ENCODE data around the gene CCND2.
"Not testable (repeated sequence)": the region's sequence is repeated elsewhere in the genome, so short reads cannot be mapped to it uniquely, and the experiment has no call there.

CCND2 gene

DNA sequence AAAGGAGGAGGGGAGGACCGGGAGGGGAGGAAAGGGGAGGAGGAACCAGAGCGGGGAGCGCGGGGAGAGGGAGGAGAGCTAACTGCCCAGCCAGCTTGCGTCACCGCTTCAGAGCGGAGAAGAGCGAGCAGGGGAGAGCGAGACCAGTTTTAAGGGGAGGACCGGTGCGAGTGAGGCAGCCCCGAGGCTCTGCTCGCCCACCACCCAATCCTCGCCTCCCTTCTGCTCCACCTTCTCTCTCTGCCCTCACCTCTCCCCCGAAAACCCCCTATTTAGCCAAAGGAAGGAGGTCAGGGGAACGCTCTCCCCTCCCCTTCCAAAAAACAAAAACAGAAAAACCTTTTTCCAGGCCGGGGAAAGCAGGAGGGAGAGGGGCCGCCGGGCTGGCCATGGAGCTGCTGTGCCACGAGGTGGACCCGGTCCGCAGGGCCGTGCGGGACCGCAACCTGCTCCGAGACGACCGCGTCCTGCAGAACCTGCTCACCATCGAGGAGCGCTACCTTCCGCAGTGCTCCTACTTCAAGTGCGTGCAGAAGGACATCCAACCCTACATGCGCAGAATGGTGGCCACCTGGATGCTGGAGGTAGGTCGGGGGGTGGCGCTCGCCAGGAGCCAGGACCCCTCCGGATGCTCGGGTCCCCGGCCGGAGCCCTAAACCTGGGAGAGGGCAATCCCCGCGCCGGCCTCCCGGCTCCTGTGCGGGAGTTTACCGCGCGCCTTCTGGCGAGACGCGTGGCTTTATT lies at the start of gene CCND2:
Gene CCND2, plus strand, starts transcription at position 111 of the 744 bp plus-strand sequence. Its CDS starts 279 bp downstream, at position 390.
- DNase-seq (ENCODE audit: low read depth in 2 of 2) = peak; percentile 68 to 78

- DNase-seq (ENCODE audit: low read depth in 2 of 2) = no peak
These were observed 49.2 kb upstream of the CCND2 start for GRCh38 chr12:4224206-4224889.

- no peak for DNase-seq (ENCODE audit: low read depth in 2 of 2)
These were observed 48.0 kb upstream of the CCND2 start for GRCh38 chr12:4225571-4225970.

- DNase-seq (ENCODE audit: low read depth in 2 of 2) = no peak
These were observed 46.5 kb upstream of the CCND2 start for GRCh38 chr12:4227046-4227445.

DNA sequence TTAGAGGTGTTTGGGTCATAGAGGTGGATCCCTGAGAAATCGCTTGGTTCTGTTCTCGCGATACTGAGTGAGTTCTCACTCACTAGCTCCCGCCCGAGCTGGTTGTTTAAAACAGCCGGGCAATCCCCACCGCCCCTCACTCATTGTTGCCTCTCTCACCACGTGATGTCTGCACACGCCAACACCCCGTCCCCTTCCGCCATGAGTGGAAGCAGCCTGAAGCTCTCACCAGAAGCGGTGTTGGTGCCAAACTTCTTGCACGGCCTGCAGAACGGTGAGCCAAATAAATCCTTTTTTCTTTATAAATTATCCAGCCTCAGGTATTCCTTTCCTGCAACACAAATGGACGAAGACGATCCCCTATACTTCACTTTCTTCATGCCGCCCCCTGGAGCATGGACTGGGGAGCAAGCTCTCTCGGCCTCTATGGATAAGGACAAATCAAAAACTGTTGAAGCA lies 45.4 kb upstream of the CCND2 start:
- no peak for DNase-seq (ENCODE audit: low read depth in 2 of 2)

GRCh38 chr12:4230526-4230925 lies 43.0 kb upstream of the CCND2 start:
- no peak for DNase-seq (ENCODE audit: low read depth in 2 of 2)

DNA sequence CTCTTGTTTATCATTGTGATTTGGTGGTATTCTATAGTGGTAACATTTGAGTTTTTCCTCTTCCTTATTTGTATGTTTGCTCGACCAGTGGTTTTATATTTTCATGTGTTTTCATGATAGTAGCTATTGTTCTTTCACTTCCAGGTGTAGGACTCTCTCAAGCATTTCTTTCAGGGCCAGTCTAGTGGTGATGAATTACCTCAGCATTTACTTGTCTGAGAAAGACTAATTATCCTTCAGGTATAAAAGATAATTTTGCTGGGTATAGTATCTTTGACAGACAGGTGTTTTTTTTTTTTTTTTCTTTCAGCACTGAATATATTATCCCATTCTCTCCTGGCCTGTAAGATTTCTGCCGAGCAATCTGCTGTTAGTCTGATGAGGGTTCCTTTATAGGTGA lies 35.0 kb upstream of the CCND2 start:
- no peak for DNase-seq (ENCODE audit: low read depth in 2 of 2)

DNA sequence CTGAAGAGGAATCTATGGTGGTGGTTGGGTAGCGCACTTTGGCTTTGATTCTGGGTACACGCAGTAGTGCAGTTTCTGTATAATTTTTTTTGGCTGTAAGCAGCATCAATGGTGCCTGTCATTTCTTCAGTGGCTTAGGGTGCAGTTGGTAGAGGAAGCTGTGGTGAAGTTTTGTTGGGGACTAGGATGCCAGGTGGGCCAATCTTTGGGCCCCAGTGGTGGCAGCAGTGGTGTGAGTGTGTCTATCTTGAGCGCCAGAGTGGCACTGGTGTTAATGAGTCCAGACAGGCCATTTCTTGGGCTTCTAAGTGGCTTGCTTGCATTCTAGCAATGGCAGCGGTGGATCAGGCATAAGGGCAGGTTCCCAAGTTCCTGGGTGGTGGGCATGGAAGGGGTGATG lies 33.8 kb upstream of the CCND2 start:
- DNase-seq (ENCODE audit: low read depth in 2 of 2) = no peak

- no peak for DNase-seq (ENCODE audit: low read depth in 2 of 2)
These were observed 33.3 kb upstream of the CCND2 start for GRCh38 chr12:4240161-4240783.

GRCh38 chr12:4240981-4241380 lies 32.6 kb upstream of the CCND2 start:
- DNase-seq (ENCODE audit: low read depth in 2 of 2) = no peak

- DNase-seq (ENCODE audit: low read depth in 2 of 2) = no peak
These were observed 32.0 kb upstream of the CCND2 start for GRCh38 chr12:4241592-4241991.

DNA sequence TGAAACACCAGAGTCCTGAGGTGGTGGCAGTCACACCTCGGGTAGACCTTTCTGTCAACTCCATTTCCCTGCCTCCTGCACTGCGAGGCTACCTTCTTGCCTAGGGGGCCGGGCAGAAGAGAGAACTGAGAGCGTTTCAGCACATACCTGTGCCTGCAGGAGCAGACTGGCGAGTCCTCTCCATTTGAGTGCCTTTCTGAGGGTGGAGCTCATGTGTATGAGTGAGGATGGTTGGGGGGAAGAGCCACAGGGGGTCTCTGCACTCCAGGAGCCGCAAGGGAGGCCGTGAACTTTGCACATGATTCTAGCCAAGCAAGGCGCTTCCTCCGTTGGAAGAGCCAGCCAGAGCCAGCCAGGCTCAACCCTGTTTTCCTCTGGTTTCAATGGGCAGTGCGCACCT lies 31.0 kb upstream of the CCND2 start:
- no peak for DNase-seq (ENCODE audit: low read depth in 2 of 2)

- DNase-seq (ENCODE audit: low read depth in 2 of 2) = no peak
These were observed 30.5 kb upstream of the CCND2 start for GRCh38 chr12:4243091-4243490.

GRCh38 chr12:4243491-4244100 lies 30.0 kb upstream of the CCND2 start:
- not testable (repeated sequence) for DNase-seq (ENCODE audit: low read depth in 2 of 2)

- DNase-seq (ENCODE audit: low read depth in 2 of 2) = no peak
These were observed 28.7 kb upstream of the CCND2 start for GRCh38 chr12:4244868-4245267.

DNA sequence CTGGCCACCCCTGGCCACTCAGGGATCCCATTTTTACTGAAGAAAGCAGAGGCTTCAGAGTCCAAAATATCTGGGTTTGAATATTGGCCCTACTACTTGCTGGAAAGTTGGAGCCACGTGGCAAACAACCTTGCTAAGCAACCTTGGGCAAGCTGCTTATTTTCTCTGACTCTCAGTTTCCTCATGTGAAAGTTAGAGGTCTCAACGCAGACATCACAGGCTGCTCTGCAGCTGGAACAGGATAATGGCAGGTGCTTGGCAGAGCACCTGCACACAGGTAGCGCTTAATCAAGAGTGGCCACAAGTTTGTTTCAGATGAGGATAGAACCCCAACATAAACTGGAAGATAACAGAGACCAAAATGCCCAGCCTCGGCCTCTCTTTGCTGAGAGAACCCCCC lies 28.1 kb upstream of the CCND2 start:
- no peak for DNase-seq (ENCODE audit: low read depth in 2 of 2)

DNA sequence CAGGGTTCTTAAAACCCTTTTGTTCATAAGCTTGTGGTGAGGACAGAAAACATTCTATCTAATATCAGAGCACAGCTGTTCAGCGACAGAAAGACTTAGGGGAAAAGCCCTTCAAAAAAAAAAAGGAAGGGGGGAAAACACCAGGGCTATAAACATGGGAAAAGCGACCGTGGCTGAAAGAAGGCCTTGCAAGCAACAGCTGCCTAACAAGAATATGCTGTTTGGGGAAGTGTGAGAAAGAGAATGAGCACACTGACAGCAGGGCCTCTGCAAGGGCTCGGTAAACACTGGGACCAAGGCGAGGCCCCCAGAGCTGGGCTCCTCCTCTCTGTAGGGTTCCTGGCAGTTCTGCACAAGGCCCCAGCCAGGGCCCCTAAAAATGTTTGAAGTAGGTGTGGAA lies 27.4 kb upstream of the CCND2 start:
- no peak for DNase-seq (ENCODE audit: low read depth in 2 of 2)

DNA sequence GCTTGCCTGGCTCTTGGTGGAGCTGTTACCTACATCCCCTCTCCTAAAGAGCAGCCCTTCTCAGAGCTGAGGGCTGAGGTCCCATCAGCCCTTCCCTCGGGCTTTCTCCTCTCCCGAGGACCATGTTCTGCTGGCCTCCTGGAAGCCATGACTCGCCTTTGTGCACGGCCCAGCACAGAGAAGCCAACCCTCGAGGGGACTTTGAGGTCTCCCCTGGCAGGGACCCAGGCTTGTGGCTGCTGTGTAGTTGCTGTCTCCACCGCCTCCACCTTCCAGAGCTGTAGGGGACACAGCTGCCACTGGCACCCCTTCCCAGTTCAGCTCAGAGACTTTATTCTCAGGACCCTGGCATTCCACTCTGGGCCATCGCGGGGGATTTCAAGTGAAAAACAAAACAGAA lies 22.9 kb upstream of the CCND2 start:
- DNase-seq (ENCODE audit: low read depth in 2 of 2) = no peak

DNA sequence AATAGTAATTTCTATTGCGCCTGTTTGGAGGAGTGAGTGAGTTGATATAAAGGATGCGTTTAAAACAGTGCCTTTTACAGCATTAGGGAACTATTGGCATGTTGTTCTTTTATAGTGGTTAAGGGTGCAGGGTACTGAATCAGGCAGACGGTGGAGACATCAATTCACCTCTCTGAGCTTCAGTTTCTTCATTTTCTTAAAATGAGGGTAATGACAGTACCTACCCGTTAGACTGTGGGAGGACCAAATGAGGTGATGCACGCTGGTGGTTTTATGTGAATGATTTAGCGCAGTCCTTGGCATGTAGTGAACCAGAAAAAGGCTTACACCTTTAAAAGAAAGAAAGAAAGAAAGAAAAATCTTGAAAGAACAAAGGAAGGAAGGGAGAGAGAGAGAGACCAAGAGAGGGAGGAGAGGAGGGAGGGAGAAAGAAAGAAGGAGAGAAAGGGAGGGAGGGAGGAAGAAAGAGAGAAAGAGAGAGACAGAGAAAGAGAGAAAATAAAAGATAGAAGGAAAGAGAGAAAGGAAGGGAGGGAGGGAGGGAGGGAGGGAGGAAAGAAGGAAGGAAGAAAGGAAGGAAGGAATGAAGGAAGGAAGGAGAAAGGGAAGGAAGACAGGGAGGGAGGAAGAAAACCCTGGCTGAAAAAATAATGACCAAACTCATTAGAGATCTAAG lies 22.2 kb upstream of the CCND2 start:
- DNase-seq (ENCODE audit: low read depth in 2 of 2) = no peak

GRCh38 chr12:4251967-4252366 lies 21.6 kb upstream of the CCND2 start:
- no peak for DNase-seq (ENCODE audit: low read depth in 2 of 2)

- no peak for DNase-seq (ENCODE audit: low read depth in 2 of 2)
These were observed 21.0 kb upstream of the CCND2 start for GRCh38 chr12:4252601-4253000.
